ENCODE measurements around the gene RASAL3.

DNA sequence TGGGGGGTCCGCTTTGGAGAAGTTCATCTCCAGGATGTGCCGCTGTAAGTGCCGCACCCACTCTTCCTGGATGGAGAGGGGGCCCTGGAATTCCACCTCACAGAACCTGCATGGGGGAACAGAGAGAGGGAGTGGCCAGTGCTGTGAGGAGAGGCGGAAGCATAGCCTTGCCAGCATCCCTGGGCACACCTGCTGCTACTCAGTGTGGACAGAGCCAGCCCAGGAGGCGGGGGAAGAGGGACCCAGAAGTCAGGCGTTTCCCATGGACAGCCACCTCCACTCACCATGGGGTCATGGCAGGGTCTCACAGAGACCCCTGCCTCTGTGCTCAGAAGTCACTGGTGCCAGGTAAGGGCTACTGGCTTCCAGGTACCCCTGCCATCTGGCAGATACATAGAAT is 41.2 kb downstream of the RASAL3 start:
- TF ChIP-seq, protein P1, sequence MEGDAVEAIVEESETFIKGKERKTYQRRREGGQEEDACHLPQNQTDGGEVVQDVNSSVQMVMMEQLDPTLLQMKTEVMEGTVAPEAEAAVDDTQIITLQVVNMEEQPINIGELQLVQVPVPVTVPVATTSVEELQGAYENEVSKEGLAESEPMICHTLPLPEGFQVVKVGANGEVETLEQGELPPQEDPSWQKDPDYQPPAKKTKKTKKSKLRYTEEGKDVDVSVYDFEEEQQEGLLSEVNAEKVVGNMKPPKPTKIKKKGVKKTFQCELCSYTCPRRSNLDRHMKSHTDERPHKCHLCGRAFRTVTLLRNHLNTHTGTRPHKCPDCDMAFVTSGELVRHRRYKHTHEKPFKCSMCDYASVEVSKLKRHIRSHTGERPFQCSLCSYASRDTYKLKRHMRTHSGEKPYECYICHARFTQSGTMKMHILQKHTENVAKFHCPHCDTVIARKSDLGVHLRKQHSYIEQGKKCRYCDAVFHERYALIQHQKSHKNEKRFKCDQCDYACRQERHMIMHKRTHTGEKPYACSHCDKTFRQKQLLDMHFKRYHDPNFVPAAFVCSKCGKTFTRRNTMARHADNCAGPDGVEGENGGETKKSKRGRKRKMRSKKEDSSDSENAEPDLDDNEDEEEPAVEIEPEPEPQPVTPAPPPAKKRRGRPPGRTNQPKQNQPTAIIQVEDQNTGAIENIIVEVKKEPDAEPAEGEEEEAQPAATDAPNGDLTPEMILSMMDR (IDR thresholded peaks at IDR 0.05), result no peak
- TF ChIP-seq SIN3A (IDR thresholded peaks at IDR 0.05; ENCODE audit: borderline replicate concordance, insufficient read depth, low read depth, low read length), result no peak
- TF ChIP-seq, protein P2, sequence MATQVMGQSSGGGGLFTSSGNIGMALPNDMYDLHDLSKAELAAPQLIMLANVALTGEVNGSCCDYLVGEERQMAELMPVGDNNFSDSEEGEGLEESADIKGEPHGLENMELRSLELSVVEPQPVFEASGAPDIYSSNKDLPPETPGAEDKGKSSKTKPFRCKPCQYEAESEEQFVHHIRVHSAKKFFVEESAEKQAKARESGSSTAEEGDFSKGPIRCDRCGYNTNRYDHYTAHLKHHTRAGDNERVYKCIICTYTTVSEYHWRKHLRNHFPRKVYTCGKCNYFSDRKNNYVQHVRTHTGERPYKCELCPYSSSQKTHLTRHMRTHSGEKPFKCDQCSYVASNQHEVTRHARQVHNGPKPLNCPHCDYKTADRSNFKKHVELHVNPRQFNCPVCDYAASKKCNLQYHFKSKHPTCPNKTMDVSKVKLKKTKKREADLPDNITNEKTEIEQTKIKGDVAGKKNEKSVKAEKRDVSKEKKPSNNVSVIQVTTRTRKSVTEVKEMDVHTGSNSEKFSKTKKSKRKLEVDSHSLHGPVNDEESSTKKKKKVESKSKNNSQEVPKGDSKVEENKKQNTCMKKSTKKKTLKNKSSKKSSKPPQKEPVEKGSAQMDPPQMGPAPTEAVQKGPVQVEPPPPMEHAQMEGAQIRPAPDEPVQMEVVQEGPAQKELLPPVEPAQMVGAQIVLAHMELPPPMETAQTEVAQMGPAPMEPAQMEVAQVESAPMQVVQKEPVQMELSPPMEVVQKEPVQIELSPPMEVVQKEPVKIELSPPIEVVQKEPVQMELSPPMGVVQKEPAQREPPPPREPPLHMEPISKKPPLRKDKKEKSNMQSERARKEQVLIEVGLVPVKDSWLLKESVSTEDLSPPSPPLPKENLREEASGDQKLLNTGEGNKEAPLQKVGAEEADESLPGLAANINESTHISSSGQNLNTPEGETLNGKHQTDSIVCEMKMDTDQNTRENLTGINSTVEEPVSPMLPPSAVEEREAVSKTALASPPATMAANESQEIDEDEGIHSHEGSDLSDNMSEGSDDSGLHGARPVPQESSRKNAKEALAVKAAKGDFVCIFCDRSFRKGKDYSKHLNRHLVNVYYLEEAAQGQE (IDR thresholded peaks at IDR 0.05; ENCODE audit: insufficient read depth in 1 of 2, low read depth in 2 of 2, low read length in 1 of 2), result no peak
- no peak for TF ChIP-seq TCF7L2 (IDR thresholded peaks at IDR 0.05; ENCODE audit: low read depth, low read length)

All from Panc1 (cell line).